Activated CD8-positive, alpha-beta memory T cell treated with anti-CD3 and anti-CD28 coated beads, Interleukin-2, amount 50 U/mL, for 1 hour (primary cell): ENCODE data around the gene MYO1B.

ENCODE experiments used
- DNase-seq: peaks from one replicate; pipeline ENCODE4 v3.0.0-alpha.2; 2020; ENCODE audit errors: extremely low read depth

The MYO1B gene

GRCh38 chr2:191402966-191403565, 157.9 kb downstream of the MYO1B start:
- no peak for DNase-seq

DNA sequence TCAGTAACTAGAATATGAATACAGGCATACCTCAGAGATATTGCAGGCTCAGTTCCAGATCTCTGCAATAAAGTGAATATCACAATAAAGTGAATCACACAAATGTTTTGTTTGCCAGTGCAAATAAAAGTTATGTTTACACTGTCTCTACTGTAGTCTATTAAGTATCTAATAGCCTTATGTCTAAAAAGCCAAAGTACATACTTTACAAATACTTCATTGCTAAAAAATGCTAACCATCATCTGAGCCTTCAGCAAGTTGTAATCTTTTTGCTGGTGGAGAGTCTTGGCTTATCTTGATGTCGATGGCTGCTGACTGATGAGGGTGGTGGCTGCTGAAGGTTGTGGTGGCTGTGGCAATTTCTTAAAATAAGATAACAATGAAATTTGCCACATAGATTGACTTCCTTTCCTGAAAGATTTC, 159.4 kb downstream of the MYO1B start:
- no peak for DNase-seq

DNA sequence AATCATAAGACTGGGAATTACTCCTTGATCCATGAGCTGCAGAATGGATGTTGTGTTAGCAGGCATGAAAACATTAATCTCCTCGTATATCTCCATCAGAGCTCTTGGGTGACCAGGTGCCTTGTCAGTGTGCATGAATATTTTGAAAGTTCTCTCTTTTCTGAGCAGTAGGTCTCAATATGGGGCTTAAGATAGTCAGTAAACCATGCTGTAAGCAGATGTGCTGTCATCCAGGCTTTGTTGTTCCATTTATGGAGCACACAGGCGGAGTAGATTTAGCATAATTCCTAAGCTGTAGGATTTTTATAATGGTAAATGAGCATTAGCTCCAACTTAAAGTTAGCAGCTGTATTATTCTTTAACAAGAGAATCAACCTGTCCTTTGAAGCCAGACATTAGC, 160.3 kb downstream of the MYO1B start:
- no peak for DNase-seq

- no peak for DNase-seq
Measured at GRCh38 chr2:191410646-191411436, 165.6 kb downstream of the MYO1B start.

- no peak for DNase-seq
Measured at GRCh38 chr2:191411472-191411871, 166.3 kb downstream of the MYO1B start.

- no peak for DNase-seq
Measured at GRCh38 chr2:191412353-191412752, 167.1 kb downstream of the MYO1B start.

DNA sequence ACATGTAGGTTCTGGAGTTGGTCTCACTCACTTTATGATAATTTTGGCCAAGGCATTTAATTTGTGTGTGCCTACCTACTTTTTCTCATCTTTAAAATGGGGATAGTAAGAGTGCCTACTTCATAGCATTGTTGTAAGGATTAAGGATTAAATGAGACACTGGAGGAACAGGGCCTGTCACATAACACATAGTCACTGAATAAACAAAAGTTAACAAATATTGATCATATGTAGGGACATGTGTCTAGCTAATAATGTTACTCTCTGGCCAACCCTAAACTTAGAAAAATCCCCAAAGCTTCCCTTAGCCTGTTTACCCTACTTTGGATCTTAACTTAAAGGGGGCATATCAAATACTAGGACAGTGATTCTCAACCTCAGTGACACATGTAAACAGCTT, 169.9 kb downstream of the MYO1B start:
- DNase-seq, result no peak

DNA sequence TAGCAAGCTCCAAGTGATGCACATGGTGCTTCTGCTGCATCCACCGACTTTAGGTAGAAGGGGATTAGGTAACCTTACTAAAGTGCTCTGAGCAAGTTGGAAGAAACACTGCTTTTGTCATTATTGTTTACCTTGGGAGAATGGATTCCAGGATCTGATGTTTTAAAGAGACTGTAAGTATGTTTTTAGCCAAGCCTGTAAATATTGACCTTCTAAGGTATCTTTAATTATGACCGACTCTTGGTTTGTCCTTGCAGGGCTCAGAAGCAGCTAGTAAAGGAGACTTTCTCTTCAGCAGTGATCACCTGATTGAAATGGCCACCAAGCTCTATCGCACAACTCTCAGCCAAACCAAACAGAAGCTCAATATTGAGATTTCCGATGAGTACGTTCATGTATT, 170.7 kb downstream of the MYO1B start:
- DNase-seq, result no peak

DNA sequence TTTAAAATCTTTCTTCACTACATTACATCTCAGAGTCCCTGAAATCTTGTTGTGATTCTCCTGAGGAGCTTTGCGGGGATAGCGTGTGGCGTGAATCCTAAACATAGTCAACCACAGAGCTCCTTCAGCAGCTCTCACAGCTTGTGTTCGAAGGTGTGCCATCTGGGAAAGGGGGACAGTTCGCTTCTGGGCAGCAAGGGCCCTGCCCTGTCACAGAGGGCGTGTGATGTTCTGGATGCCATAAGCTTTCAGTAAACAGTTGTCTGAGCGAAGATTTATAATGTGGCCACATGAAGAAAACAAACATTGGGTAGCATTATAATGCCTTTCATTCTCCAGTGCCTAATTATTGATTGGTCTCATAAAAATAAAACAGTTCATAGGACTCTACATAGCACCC, 172.5 kb downstream of the MYO1B start:
- no peak for DNase-seq

GRCh38 chr2:191421950-191422349, 176.7 kb downstream of the MYO1B start:
- DNase-seq, result no peak

DNA sequence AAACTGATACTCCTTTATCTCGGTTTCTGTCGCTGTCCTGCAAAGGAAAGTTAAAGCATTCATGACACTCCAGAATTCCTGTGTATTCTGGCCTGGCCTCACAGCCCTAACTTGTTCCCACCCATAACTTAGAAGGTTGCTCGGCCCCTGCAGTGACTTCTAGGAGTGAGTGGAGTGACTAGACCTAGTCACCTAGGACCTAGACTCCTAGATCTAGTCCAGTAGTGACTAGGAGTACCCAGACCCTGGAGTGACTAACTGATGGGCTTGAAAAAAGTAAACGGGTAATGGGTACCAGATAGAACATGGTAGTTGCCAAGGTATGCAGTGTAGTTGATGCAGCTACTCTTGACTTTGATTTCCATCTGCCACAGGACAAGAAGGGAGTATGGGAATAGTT, 181.8 kb downstream of the MYO1B start:
- DNase-seq, result no peak

GRCh38 chr2:191428141-191428540, 182.9 kb downstream of the MYO1B start:
- DNase-seq, result no peak

GRCh38 chr2:191430476-191430875, 185.3 kb downstream of the MYO1B start:
- DNase-seq, result no peak

- DNase-seq, result no peak
Measured at GRCh38 chr2:191432121-191432520, 186.9 kb downstream of the MYO1B start.

DNA sequence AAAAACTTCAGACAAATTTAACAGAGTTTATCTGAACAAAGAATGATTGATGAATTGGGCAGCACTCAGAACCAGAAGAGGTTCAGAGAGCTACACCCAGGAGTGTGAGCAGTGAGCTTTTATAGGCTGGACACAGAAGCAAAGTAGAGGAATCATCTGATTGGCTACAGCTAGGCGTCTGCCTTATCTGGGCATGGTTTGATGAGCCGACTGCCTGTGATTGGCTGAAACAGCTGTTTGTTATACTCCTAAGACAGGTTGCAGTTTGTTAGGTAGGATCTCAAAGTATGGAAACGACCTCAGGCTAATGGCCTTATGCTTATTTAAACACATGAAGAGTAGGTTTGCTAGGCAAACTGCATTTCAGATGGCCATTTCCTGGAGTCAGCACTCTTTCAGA, 188.9 kb downstream of the MYO1B start:
- DNase-seq, result no peak

DNA sequence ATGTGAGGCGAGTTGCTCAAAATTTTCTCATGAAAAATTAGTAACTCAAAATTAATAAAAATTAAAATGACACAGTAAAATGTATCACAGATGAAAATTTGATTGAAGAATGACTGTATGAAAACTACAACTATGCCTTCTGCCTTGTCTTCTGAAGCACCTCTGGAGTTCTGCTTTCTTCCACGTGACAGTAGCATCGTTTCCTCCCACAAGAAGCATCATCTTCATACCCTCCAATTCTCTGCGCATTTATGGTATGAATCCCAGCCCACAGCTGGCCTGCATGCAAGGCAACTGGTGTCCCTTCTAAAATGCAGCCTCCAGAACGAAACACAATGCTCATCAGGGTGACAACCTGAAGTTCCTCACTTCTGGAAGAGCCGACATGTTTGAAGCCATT, 189.9 kb downstream of the MYO1B start:
- DNase-seq, result no peak

- DNase-seq, result no peak
Measured at GRCh38 chr2:191436368-191437055, 191.3 kb downstream of the MYO1B start.

GRCh38 chr2:191439481-191439880, 194.3 kb downstream of the MYO1B start:
- no peak for DNase-seq

DNA sequence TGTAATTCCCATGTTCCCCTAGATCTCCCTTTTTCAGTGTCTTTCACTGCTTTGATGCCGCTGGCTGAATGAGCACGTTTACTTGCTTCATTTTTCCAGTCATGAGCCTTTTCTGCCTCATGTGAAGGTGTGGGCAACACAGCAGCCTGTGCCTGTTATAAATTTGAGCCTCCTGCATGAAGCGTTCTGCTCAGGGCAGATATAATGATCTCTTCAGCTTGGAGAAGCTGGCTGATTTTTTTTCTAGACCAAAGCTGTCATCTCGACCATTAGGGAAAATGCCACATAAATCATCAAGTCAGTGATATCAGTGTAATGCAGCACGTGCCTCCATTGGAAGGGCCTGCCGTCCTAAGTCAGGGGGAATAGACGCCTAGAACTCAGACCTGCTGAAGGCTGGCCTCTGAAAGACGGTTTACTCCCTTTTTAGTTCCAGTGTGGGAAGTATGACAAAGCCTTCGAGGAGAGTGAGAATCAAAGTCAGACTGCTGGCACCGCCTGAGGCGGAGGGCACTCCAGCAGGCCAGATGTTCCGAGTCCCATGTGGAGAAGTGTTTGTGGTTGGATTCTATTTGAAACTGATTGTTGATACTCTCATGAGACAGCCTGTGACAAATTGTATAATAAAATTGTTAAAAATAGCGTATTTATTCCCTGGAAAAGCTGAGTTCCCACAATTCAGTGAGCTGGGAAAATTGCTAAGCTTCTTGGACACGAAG, 196.5 kb downstream of the MYO1B start:
- DNase-seq, result no peak

DNA sequence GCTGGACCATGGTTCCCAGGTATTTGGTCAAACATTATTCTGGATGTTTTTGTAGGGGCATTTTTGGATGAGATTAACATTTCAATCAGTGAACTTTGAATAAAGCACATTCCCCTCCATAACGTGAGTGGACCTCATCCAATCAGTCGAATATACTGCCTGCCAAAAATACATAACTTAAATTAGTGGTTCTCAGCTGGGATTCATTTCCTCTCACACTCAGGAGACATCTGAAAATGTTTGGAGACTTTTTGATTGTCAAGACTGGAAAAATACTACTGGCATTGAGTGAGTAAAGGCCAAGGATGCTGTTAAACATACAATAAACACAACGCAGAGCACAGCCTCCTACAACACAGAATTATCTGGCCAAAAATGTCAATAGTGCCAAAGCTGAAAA, 198.2 kb downstream of the MYO1B start:
- DNase-seq, result no peak

DNA sequence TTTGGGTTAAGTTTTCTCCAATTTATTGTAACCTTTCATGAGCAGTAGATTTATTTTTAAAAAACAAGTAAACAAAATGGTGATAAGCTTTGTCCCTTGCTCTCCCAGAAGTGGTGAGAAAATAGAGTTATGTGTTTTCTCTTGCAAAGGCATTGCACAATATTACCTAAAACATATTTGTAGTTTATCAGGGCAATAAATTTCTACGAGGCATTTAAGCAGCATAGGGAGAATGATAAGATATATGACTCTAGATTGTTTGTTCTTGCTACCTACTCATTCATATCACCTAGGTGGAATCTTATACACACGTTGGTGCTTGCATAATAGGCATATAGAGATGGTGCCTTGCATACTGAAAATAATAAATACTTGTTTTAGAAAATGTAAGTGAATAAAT, 201.7 kb downstream of the MYO1B start:
- DNase-seq, result no peak

GRCh38 chr2:191451116-191451515, 205.9 kb downstream of the MYO1B start:
- no peak for DNase-seq
